Activated T-helper 1 cell treated with Interleukin-2 at 50 U/mL for 16 hours (primary cell): ENCODE results near the gene BTC.
"Not testable (repeated sequence)": the region's sequence is repeated elsewhere in the genome, so short reads cannot be mapped to it uniquely, and the experiment has no call there.

Source experiments
- DNase-seq: peaks from one replicate; pipeline ENCODE4 v3.0.0-alpha.2; 2020; ENCODE audit warnings: low read depth

BTC gene

DNA sequence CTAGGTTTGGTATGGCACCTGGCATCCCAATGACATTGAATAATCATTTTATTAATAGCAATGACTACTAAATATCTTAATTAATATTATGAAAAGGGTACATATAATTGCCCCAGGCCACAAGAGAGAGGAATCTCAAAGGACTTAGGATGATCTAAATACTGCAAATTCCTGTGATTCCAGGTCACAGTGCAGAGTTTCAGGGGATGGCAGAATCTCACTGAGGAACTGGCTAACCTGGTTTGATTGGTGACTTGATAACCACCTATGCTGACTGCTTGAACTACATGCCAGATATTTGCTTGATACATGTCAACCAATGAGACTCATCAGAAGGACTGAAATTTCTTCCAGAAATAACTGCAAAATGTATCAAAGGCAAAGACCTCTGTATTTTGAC is 37.2 kb downstream of the BTC start:
- DNase-seq: no peak

DNA sequence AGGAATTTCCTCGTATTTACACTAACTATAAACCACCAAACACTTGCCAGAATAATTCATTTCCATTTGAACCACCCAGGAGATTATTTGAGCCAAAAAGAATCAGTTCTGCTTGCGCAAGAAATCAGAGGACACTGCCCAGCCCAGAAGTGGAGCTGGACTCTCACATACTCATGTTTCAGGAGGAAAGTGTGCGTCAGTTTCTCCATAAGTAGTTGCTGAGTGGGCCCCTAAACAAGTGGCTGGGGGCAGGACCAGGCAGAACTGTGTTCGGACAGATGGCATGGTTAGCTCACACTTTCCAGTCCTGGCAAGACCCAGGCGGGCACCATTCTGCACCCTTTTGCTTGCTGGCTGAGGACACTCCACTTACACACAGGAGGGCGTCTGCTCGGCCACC is 38.8 kb downstream of the BTC start:
- no peak for DNase-seq

DNA sequence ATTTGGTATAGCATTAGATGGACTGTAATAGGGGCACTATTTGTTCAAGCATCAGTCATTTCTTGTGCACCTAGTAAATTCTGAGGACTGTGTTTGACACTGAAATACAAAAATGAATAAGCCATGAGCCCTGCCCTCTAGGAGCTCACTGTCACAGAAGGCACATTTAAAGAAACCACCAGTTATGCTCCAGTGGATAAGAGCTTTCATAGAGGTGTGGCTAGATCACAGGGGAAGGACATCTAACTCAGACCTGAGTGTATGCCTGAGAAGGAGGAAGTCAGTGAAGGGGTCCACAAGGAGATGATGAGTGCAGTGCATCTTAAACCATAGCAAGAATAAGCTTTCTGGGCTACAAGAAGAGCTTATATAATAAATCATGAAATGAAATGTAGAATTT is 40.1 kb downstream of the BTC start:
- no peak for DNase-seq

- DNase-seq: no peak
Measured at GRCh38 chr4:74752798-74753197, 41.5 kb downstream of the BTC start.

GRCh38 chr4:74751856-74752255 is 42.5 kb downstream of the BTC start:
- no peak for DNase-seq

- DNase-seq: no peak
Measured at GRCh38 chr4:74751247-74751646, 43.1 kb downstream of the BTC start.

DNA sequence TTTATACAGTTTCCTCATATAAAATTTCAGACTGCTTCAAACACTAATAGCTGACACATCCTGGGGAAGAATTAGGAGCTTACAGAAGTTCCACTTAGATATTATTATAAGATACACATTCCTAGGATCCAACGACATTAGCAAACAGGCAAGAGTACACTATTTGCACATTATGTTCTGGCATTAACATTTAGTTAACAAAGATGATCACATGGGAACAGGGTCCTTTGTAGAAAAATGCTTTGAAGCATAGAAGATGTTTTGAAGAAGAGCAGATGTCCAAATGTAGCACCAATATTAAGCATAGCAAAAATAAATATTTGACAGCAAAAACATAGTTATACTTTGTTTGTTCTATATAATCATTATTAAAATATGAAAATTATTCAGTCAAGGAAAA is 52.1 kb downstream of the BTC start:
- DNase-seq: no peak

GRCh38 chr4:74738464-74739143 is 55.7 kb downstream of the BTC start:
- DNase-seq: no peak

DNA sequence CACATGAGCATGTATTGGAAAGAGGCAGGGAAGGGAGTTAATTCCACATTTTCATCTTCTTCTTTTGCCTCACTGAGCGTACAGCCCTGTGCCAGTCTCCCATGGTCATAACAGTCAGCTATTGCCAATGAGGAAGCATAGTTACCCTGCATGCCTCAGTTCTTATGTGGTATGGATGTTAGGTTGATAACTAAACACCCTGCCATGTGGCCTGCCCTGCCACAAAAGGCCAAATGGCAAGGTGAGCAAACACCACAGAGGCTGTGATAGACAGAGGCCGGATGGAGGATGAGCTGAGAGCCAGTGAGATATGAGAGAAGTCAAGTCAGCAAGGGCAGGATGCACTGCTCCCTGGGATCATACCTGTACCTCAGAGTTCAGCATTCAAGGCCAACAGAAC is 59.3 kb downstream of the BTC start:
- no peak for DNase-seq

DNA sequence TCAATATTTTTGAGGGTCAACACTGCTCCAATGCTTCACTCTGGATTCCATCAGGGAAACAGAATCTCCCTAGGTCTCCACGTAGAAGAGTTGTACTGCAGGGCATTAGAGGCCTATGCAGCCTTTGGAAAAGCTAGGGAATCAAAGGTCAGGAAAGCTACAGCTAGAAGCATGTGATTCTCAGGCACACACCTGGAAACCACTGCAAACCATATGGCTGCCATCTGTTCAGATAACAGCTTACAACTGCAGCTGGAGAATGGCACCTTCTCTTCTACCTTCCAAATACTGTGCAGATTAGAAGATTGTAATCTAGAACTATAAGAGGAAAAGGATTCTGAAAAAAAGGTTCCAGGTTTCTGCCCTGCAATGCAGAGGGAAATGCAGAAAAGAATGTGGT is 60.6 kb downstream of the BTC start:
- DNase-seq: no peak

DNA sequence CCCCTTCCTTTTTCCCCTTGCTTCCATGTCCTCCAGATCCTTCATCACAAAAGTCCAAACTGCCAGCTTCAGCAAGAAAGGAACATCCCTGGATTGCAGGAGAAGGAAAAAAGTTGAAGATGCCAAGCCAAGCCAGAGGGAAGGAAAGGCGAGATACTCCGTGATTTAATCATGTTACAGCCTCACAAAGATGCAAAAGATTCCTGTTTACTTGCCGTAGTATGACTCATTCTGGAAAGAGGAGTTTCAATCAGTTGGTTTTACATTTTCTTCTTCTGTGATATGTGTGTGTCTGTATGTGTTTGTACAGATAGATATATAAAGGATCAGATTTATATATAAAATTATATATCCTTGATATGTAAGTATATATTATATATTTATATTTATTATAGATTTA is 69.3 kb downstream of the BTC start:
- DNase-seq: no peak

- no peak for DNase-seq
Measured at GRCh38 chr4:74716436-74716765, 77.9 kb downstream of the BTC start.

GRCh38 chr4:74715706-74716435 is 78.5 kb downstream of the BTC start:
- DNase-seq: no peak

DNA sequence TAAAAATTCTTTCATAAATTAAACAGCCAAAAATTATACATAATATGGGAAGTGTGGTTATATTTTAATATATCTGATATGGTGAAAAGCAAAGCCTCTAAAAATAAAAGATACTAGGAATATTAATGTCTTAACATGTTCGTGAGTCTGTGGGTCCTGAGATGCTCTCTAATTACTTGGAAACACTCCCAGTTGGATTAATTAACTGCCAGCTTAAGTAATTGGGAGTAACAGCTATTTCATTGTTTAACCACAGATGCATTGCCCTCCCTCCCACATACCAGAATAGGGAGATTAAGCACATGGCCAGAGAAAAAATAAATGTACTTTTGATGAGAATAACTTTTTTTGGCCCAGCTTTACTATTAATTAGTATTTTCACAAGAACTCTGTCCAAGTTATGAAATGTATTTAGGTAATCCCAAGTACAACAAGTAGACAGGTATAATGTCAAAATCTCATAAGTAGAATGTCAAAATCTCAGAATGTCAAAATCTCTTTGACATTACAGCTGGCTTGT is 79.7 kb downstream of the BTC start:
- DNase-seq: no peak

- not testable (repeated sequence) for DNase-seq
Measured at GRCh38 chr4:74708135-74708534, 86.2 kb downstream of the BTC start.
